HG03521 (cell line): ENCODE results near the gene KCNQ4.

Experiments
- ATAC-seq: cut with Tn5 transposase; IDR thresholded peaks from one replicate; pipeline ENCODE4 v1.9.1; 2021; ENCODE audit warnings: mild to moderate bottlenecking, moderate library complexity; ENCODE audit not compliant: unreplicated experiment

Gene KCNQ4

DNA sequence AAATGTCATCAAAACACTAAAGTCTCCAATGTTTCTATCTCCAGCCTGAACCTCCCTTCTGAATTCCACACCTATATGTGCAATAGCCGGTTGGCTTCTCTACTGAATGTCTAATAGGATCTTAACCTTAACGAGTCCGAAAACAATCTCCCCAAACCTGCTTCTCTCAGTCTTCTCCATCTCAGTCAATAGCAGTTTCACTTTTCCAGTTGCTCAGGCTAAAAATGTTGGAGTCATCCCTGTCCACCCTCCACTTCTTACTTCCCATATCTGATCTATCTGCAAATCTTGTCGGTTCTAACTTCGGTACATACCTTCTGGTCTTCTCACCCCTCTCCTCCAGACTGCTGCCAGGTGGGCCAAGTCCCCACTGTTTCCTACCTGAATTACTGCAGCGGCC lies 104.1 kb downstream of the KCNQ4 start:
- no peak for ATAC-seq
